A673 (cell line): ENCODE data around the gene TMEM178B. TPM values are rescaled to one million over a fixed set of nuclear protein-coding genes. Genes with fewer than 3 reads are reported as not detected.
A peak's percentile ranks its signal among the peaks of the same experiment; 100 is the strongest.

Source experiments
- BruUV-seq: library from RNA; stranded (reverse); fragments of 400-500 nt; replicated peaks from 2 replicates; lab custom pipeline; 2021; lab: Mats Ljungman, UMichigan
- CTCF ChIA-PET: fragments of 300-600 bp; sonication (Branson Sonifier 250); formaldehyde crosslinking; loops from one replicate; lab custom pipeline; 2022; ENCODE audit warnings: antibody characterized with exemption; lab: Charles Lee
- POLR2A ChIA-PET: fragments of 300-600 bp; sonication (Branson Sonifier 250); formaldehyde crosslinking; loops from one replicate; lab custom pipeline; 2022; ENCODE audit warnings: antibody characterized with exemption; ENCODE audit not compliant: low non-redundant PET; lab: Charles Lee
- DNase-seq: peaks from one replicate; pipeline ENCODE4 v3.0.0-alpha.2; 2015; ENCODE audit warnings: low spot score
- H3K27ac ChIP-seq: fragments of 200-600 bp; sonication (generic); 2 replicates; pipeline ENCODE4 v1.5.1; 2016; ENCODE audit warnings: mixed run types, low read depth, mild to moderate bottlenecking, mixed read lengths, antibody characterized with exemption, low read length; ENCODE audit not compliant: poor library complexity, severe bottlenecking
- H3K27me3 ChIP-seq: fragments of 200-600 bp; sonication (generic); replicated peaks from 2 replicates; pipeline ENCODE4 v1.6.1; 2017; ENCODE audit warnings: mixed run types, low read depth, mild to moderate bottlenecking, mixed read lengths, antibody characterized with exemption, low read length; ENCODE audit not compliant: insufficient read depth, poor library complexity
- H3K36me3 ChIP-seq: fragments of 200-600 bp; sonication (generic); 2 replicates; pipeline ENCODE4 v1.6.1; 2016; ENCODE audit warnings: mixed run types, mild to moderate bottlenecking, mixed read lengths, antibody characterized with exemption, low read length; ENCODE audit not compliant: insufficient read depth, poor library complexity, severe bottlenecking
- H3K4me1 ChIP-seq: fragments of 200-600 bp; sonication (generic); 2 replicates; pipeline ENCODE4 v1.6.1; 2017; ENCODE audit warnings: mixed run types, mild to moderate bottlenecking, mixed read lengths, antibody characterized with exemption, low read length; ENCODE audit not compliant: insufficient read depth, poor library complexity, severe bottlenecking
- H3K4me3 ChIP-seq: fragments of 200-600 bp; sonication (generic); 2 replicates; pipeline ENCODE4 v1.5.1; 2016; ENCODE audit warnings: low read depth, mixed run types, mild to moderate bottlenecking, mixed read lengths, low read length; ENCODE audit not compliant: poor library complexity, severe bottlenecking
- H3K9me3 ChIP-seq: fragments of 200-600 bp; sonication (generic); 2 replicates; pipeline ENCODE4 v1.6.1; 2016; ENCODE audit warnings: mixed run types, low read depth, mild to moderate bottlenecking, mixed read lengths, antibody characterized with exemption, low read length; ENCODE audit not compliant: poor library complexity, severe bottlenecking
- EZH2 ChIP-seq: fragments of 200-600 bp; sonication (generic); IDR thresholded peaks from 2 replicates; pipeline ENCODE4 v1.6.1; 2017; ENCODE audit warnings: borderline replicate concordance, low read depth, mild to moderate bottlenecking, mixed read lengths, antibody characterized with exemption, low read length; ENCODE audit not compliant: poor library complexity, severe bottlenecking
- intact Hi-C: fragments of 100-400 bp; cut with micrococcal nuclease; formaldehyde crosslinking; loops from one replicate; pipeline ENCODE4 v1.10.0; 2022; ENCODE audit not compliant: unreplicated experiment
- total RNA-seq: library from RNA; stranded (reverse); gene quantifications from 2 replicates; pipeline ENCODE4 v1.2.3, GENCODE V29; 2021
- TF ChIP-seq, protein P1 (sequence below): fragments of 300-800, 200-600 bp; sonication (generic); conservative IDR thresholded peaks from 2 replicates; pipeline ENCODE4 v1.5.1; 2017; ENCODE audit warnings: low read depth, mild to moderate bottlenecking, antibody characterized with exemption, low read length, moderate library complexity, mixed read lengths

TMEM178B gene
- total RNA-seq, 1 experiment from 2014 or later, result 2.8 TPM

DNA sequence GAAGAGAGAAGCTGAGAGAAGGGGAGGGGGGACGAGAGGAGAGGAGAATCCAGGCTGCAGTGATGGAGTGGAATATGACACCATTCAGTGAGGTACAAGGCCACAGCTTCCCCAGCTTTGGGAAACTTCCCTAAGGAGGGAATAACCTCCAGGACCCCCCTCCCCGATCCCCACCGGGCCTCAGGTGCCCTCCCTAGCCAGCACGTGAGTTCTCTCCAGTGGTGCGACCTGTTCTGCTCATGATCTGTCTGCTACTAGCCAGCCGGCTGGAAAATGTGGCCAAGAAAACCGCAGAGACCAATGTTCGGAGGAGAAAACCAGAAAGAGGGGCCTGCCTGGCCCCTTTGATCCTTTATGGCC is 437.4 kb downstream of the TMEM178B start:
- DNase-seq, result no peak
- CTCF ChIA-PET, result no interaction called here
- Histone ChIP-seq H3K9me3 (no peaks in the 10 kb centered on the region), H3K27me3 (peaks cover 24% of the 10 kb centered on the region), H3K36me3 (no peaks in the 10 kb centered on the region), H3K4me1 (no peaks in the 10 kb centered on the region), H3K27ac (no peak overlapping the region), H3K4me3 (no peak overlapping the region)
- intact Hi-C loops, result no loop called here
- BruUV-seq, result no TSS peak
- POLR2A ChIA-PET, result no interaction called here
- TF ChIP-seq, protein P1, sequence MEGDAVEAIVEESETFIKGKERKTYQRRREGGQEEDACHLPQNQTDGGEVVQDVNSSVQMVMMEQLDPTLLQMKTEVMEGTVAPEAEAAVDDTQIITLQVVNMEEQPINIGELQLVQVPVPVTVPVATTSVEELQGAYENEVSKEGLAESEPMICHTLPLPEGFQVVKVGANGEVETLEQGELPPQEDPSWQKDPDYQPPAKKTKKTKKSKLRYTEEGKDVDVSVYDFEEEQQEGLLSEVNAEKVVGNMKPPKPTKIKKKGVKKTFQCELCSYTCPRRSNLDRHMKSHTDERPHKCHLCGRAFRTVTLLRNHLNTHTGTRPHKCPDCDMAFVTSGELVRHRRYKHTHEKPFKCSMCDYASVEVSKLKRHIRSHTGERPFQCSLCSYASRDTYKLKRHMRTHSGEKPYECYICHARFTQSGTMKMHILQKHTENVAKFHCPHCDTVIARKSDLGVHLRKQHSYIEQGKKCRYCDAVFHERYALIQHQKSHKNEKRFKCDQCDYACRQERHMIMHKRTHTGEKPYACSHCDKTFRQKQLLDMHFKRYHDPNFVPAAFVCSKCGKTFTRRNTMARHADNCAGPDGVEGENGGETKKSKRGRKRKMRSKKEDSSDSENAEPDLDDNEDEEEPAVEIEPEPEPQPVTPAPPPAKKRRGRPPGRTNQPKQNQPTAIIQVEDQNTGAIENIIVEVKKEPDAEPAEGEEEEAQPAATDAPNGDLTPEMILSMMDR, result no peak
- no peak for TF ChIP-seq EZH2

DNA sequence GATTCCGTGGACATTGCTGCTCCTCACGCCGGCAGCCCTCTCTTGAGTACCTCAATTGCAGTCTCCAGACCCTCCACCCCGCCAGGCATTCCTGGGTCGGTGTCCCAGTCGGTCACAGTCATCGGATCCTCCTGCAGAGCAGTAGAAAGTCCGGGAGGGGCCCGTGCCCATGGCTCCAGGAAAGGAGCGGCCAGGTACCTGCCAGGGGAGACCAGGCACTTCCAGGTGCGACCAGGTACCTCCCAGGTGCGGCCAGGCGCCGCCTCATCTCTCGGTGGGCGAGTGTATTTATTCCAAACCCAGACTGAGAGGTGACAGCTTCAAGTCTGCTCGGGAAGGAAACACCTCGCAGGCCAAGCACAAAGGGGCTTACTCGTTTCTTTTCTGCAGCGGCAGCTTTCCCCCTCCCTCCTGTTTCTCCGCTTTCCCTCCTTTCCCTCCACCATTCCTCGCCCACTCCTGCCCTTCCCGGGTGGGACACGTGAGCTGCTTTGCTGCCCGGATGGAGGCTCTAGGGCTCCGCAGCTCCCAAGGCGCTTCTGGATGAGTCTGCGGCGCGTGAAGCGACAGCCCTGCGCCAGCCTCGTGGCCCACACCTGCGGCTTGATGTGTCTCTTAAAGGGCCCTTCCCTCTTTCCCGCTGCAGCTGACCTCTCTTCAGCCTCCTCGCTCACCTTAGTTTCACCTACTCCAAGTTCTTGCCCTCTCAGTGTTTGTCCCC is 438.0 kb downstream of the TMEM178B start:
- H3K27me3 ChIP-seq, result peaks cover 24% of the 10 kb centered on the region
- DNase-seq, result peak; percentile 7
- no peak overlapping the region for H3K4me3 ChIP-seq
- no peaks in the 10 kb centered on the region for H3K9me3 ChIP-seq
- ChIA-PET CTCF (no interaction called here), POLR2A (no interaction called here)
- H3K4me1 ChIP-seq, result no peaks in the 10 kb centered on the region
- TF ChIP-seq EZH2, result no peak
- TF ChIP-seq, protein P1, result no peak
- H3K27ac ChIP-seq, result no peak overlapping the region
- intact Hi-C loops, result no loop called here
- no TSS peak for BruUV-seq
- H3K36me3 ChIP-seq, result no peaks in the 10 kb centered on the region

- H3K9me3 ChIP-seq, result no peaks in the 10 kb centered on the region
- no peak overlapping the region for H3K4me3 ChIP-seq
- intact Hi-C loops, result no loop called here
- peaks cover 24% of the 10 kb centered on the region for H3K27me3 ChIP-seq
- CTCF ChIA-PET, result no interaction called here
- no peaks in the 10 kb centered on the region for H3K36me3 ChIP-seq
- POLR2A ChIA-PET, result no interaction called here
- TF ChIP-seq, protein P1, result no peak
- no peak for TF ChIP-seq EZH2
- no peaks in the 10 kb centered on the region for H3K4me1 ChIP-seq
- no TSS peak for BruUV-seq
- DNase-seq, result no peak
- H3K27ac ChIP-seq, result no peak overlapping the region
Observed at GRCh38 chr7:141512597-141512996, 438.7 kb downstream of the TMEM178B start.
